GM12875 (cell line): Measurements from ENCODE around the gene NHS.

Experiments used
- H3K4me3 ChIP-seq: one replicate; pipeline ENCODE4 v1.5.1; 2011; ENCODE audit warnings: low read depth, low read length, control low read depth
- TF ChIP-seq, protein P1 (sequence below): IDR thresholded peaks from 2 replicates; pipeline ENCODE4 v1.5.1; 2011; ENCODE audit warnings: low read depth, mild to moderate bottlenecking, control low read depth, inconsistent platforms, low read length, moderate library complexity, borderline replicate concordance; ENCODE audit not compliant: insufficient read depth

Gene NHS

DNA sequence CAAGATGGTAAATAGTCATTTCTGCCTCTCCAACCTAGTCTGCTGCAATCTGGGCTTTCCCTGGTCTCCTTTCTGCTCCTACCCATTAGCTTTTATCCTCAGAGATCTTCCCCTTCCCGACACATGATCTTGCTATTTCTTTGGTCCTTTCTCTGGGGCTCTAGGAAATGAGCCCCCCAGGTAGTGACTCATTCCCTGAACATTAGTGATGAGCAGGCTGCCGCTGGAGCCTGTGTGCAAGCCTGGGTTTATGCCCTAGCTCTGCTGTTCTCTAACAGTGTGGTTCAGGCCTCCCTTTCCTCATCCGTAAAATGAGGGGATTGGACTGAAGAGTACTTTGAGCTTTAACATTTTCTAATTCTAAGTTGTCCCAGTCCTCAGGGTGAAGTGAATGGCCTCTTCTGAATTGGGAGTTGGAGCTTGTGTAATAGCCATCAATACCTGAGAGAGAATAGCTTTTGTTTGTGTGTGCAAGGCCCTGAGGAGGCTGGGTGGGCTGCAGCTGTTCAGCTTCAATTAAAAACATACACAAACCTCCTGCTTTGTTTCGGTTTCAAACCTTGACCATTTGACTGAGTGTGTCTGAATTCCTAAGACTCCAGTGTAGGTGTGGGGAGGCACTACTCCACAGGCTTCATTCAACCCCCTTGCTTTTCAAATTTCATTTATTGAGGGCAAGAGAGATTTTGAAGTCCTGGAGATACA lies 246.7 kb downstream of the NHS start:
- TF ChIP-seq, protein P1, sequence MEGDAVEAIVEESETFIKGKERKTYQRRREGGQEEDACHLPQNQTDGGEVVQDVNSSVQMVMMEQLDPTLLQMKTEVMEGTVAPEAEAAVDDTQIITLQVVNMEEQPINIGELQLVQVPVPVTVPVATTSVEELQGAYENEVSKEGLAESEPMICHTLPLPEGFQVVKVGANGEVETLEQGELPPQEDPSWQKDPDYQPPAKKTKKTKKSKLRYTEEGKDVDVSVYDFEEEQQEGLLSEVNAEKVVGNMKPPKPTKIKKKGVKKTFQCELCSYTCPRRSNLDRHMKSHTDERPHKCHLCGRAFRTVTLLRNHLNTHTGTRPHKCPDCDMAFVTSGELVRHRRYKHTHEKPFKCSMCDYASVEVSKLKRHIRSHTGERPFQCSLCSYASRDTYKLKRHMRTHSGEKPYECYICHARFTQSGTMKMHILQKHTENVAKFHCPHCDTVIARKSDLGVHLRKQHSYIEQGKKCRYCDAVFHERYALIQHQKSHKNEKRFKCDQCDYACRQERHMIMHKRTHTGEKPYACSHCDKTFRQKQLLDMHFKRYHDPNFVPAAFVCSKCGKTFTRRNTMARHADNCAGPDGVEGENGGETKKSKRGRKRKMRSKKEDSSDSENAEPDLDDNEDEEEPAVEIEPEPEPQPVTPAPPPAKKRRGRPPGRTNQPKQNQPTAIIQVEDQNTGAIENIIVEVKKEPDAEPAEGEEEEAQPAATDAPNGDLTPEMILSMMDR, result no peak

DNA sequence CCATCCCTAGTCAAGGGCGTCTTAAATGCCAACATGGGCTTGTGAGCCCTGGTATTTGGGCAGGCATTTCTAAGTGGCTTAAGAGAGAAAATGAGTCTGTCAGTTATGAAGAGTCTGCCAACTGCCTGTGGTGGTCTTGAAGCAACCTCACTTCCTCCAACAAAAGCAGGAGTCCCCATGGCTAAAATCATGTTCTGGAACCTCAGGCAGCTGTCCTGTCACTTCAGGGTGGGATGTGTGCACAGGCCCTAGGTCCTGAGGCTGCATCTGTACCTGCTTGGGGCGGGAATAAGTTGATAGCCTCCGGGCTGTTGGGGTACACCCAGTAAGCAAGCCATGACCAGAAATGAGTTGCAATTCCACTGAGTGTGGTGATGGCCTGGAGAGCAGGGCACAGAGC lies 247.3 kb downstream of the NHS start:
- no peak overlapping the region for H3K4me3 ChIP-seq
- TF ChIP-seq, protein P1, result no peak

More for the DNA sequence above, 246.7 kb downstream of the NHS start:
- H3K4me3 ChIP-seq, result no peak overlapping the region

DNA sequence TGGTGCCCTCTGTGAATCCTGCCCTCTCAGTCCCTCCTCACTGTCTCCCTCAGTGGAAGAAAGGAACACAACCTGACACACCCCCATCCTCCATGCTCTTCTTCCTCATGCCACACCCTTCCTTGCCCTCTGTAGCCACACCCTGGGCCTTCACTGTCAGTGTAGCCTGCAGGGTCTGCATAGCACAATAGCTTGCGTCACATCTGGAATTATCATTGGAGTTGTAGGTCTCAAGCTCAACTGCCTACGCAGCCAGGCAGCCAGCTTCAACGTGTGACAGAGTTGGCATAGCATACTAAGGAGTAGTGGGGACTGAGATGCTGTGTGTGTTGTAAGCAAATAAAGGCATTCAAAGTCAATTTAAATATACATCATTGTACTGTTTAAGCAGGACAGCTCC lies 248.8 kb downstream of the NHS start:
- TF ChIP-seq, protein P1, result no peak

DNA sequence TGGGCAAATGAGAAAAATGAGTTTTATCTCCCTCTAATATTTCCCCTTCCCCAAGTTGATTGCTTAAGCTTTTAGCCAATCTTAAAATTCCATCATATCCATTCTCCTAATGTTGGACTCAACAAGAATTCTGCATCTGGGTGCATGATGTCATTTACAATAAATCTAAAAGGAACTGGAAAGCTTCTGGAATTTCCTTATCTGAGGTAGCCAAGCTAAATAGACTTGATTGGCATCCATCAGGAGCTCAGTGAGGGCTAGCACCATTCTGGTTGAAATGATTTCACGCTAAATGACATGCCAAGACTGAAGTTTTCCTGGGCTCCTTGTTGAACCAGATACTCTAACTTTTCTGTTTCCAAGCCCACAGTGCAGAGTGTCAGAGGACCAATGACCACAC lies 252.0 kb downstream of the NHS start:
- TF ChIP-seq, protein P1, result no peak
- no peak overlapping the region for H3K4me3 ChIP-seq

More for the DNA sequence above, 248.8 kb downstream of the NHS start:
- H3K4me3 ChIP-seq, result no peak overlapping the region

DNA sequence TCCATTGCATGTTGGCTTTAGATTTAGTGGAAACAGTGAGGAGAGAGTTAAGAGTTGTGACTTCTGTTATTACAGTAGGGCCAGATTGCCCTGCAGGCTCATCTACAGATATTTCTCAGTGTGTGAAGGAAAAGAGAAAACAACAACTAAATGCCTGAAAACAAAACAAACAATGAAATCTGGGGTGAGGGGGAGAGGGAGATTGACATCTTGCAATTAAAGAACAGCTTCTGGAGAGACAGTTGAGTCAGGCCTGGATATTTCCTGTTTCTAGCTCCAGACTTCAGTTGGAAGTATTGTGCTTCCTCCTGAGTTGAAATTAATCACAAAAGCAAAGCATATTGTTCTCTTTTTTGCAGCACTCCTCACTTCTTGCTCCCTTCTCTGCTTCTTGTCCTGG lies 254.0 kb downstream of the NHS start:
- H3K4me3 ChIP-seq, result no peak overlapping the region
- TF ChIP-seq, protein P1, result no peak

DNA sequence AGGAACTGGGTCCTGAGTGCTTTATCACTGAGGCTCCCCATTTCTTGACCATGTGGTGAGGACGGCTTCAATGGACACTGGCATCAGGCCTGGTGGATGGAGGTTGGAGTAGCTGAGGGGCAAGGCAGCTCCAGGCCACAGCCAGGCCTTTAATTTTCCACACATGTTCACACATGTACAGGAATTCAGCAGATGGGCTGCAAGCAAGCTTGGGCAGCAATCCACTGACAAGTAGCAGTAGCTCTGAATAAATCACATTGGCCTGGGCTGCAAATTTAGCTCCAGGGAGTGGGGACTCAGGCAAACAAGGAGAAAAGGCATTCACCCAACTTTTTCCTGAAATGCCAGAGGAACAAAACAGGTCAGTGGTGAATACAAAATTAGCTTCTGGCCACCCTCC lies 254.5 kb downstream of the NHS start:
- TF ChIP-seq, protein P1, result no peak

DNA sequence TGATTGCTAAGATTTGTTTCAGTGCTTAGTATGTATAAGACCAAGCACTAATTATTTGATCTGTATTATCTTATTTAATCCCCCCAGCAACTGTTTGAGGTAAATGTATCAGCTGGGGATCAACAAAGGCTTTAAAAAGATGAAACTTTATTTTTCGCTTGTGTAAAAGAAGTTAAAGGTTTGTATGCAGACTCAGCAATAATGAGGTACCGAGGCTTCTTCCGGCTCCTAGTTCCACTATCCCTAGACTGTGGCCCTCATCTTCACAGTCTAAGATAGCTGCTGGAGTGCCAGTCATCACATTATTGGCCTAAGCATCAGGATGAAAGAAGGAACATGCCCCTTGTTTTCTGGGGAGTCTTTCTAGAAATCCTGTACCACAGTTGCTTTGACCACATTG lies 256.6 kb downstream of the NHS start:
- H3K4me3 ChIP-seq, result no peak overlapping the region
- TF ChIP-seq, protein P1, result no peak

More for the DNA sequence above, 254.5 kb downstream of the NHS start:
- no peak overlapping the region for H3K4me3 ChIP-seq
